K562 (cell line): Measurements from ENCODE around the gene ILF2. TPM values are rescaled to one million over a fixed set of nuclear protein-coding genes. Genes with fewer than 3 reads are reported as not detected.

Source experiments
- CHD4 ChIP-seq: fragments of 200-600 bp; sonication (generic); IDR thresholded peaks from 3 replicates; pipeline ENCODE4 v1.6.1; 2012; ENCODE audit warnings: low read depth, mild to moderate bottlenecking, mixed read lengths, low read length, inconsistent platforms; ENCODE audit not compliant: insufficient read depth, insufficient replicate concordance, poor library complexity, severe bottlenecking
- CREM ChIP-seq: IDR thresholded peaks from 2 replicates; pipeline ENCODE4 v1.6.1; 2014; ENCODE audit warnings: antibody characterized with exemption, low read depth
- EGR1 ChIP-seq: fragments of 450-650 bp; conservative IDR thresholded peaks from 2 replicates; pipeline ENCODE4 v1.6.1; 2017; ENCODE audit warnings: mild to moderate bottlenecking
- GATAD2A ChIP-seq: fragments of 450-650 bp; IDR thresholded peaks from 2 replicates; pipeline ENCODE4 v1.6.1; 2017
- GTF2A2 ChIP-seq: IDR thresholded peaks from 2 replicates; pipeline ENCODE4 v1.6.1; 2016; ENCODE audit warnings: mild to moderate bottlenecking, missing genetic modification characterization, missing compliant biosample characterization
- HNRNPL ChIP-seq: fragments of 200-400 bp; formaldehyde crosslinking; IDR thresholded peaks from 2 replicates; pipeline ENCODE4 v1.6.1; 2017; ENCODE audit warnings: low read depth, mild to moderate bottlenecking, low read length
- KDM5B ChIP-seq: fragments of 200-600 bp; sonication (generic); IDR thresholded peaks from 2 replicates; pipeline ENCODE4 v1.6.1; 2012; ENCODE audit warnings: low read depth, mild to moderate bottlenecking, moderate library complexity, low read length, control low read depth, inconsistent platforms; ENCODE audit not compliant: insufficient replicate concordance
- MAZ ChIP-seq, 2 experiments: fragments of 450-650 bp in 1 of 2; sonication (generic) in 1 of 2; formaldehyde crosslinking; IDR thresholded peaks in 1 of 2; conservative IDR thresholded peaks in 1 of 2; 2 replicates each; pipeline versions ENCODE4 v1.4.0 to v1.5.0; 2020; ENCODE audit warnings: mild to moderate bottlenecking in 1 of 2, missing genetic modification reagents in 1 of 2
- MCM3 ChIP-seq: fragments of 450-650 bp; IDR thresholded peaks from 2 replicates; pipeline ENCODE4 v1.6.1; 2016
- MTA3 ChIP-seq: fragments of 450-650 bp; formaldehyde crosslinking; IDR thresholded peaks from 2 replicates; pipeline ENCODE4 v1.6.1; 2017; ENCODE audit warnings: mild to moderate bottlenecking, borderline replicate concordance
- POLR2A ChIP-seq: fragments of 450-650 bp; conservative IDR thresholded peaks from 2 replicates; pipeline ENCODE4 v1.6.1; 2016
- POLR2AphosphoS5 ChIP-seq: IDR thresholded peaks from 2 replicates; pipeline ENCODE4 v1.6.1; 2011; ENCODE audit warnings: mild to moderate bottlenecking, low read depth, low read length, moderate library complexity; ENCODE audit not compliant: control insufficient read depth, insufficient read depth
- RBFOX2 ChIP-seq: fragments of 200-400 bp; formaldehyde crosslinking; IDR thresholded peaks from 2 replicates; pipeline ENCODE4 v1.6.1; 2017; ENCODE audit warnings: low read depth, mild to moderate bottlenecking, low read length, moderate library complexity
- RCOR1 ChIP-seq, 2 experiments: IDR thresholded peaks; 2 replicates each; pipeline ENCODE4 v1.6.1; 2012; ENCODE audit warnings: low read depth in 2 of 2, low read length in 2 of 2, borderline replicate concordance in 1 of 2, improper control_type of control experiment in 1 of 2
- SAP30 ChIP-seq: fragments of 200-600 bp; sonication (generic); IDR thresholded peaks from 2 replicates; pipeline ENCODE4 v1.6.1; 2012; ENCODE audit warnings: borderline replicate concordance, low read depth, mild to moderate bottlenecking, moderate library complexity, low read length, control low read depth, inconsistent platforms; ENCODE audit not compliant: insufficient read depth, poor library complexity, severe bottlenecking
- SIN3B ChIP-seq: fragments of 450-650 bp; IDR thresholded peaks from 2 replicates; pipeline ENCODE4 v1.6.1; 2017; ENCODE audit warnings: low read depth, mild to moderate bottlenecking, moderate library complexity
- SOX6 ChIP-seq: fragments of 450-650 bp; IDR thresholded peaks from 2 replicates; pipeline ENCODE4 v1.6.1; 2014; ENCODE audit warnings: mild to moderate bottlenecking
- THRAP3 ChIP-seq: fragments of 450-650 bp; IDR thresholded peaks from 2 replicates; pipeline ENCODE4 v1.6.1; 2016; ENCODE audit warnings: mild to moderate bottlenecking, inconsistent platforms, borderline replicate concordance
- ZBTB7A ChIP-seq: IDR thresholded peaks from 2 replicates; pipeline ENCODE4 v1.6.1; 2011; ENCODE audit warnings: low read depth, mild to moderate bottlenecking, low read length, moderate library complexity, borderline replicate concordance; ENCODE audit not compliant: control insufficient read depth
- ZNF274 ChIP-seq: IDR thresholded peaks from 2 replicates; pipeline ENCODE4 v1.6.1; 2011; ENCODE audit warnings: low read depth, mild to moderate bottlenecking, low read length, moderate library complexity, borderline replicate concordance
- ZNF316 ChIP-seq: fragments of 450-650 bp; IDR thresholded peaks from 2 replicates; pipeline ENCODE4 v1.6.1; 2016
- polyA plus RNA-seq, 8 experiments: library from polyadenylated mRNA; depleted of rRNA in 4 of 8; stranded (reverse) in 5 of 8; unstranded in 3 of 8; fragments of >200 nt; fragmentation: Nextera tagmentation in 2 of 8; fragmentation: Illumina TruSeq in 1 of 8; extraction: Ambion mirVana in 2 of 8; extraction: Trizol in 1 of 8; gene quantifications; 2 replicates each; pipeline versions ENCODE4 v1.2.1 to v1.2.3, GENCODE V29; 2011 to 2014; ENCODE audit warnings: inconsistent platforms in 1 of 8, missing spikeins in 1 of 8
- total RNA-seq, 7 experiments: library from RNA; depleted of rRNA in 6 of 7; stranded (reverse); fragments of >200 nt in 6 of 7; fragmentation: Illumina TruSeq in 2 of 7; extraction: Trizol in 2 of 7; gene quantifications; 2 replicates each; pipeline versions ENCODE4 v1.2.1 to v1.2.3, GENCODE V29; 2011 to 2021; ENCODE audit warnings: low replicate concordance in 1 of 7
- TF ChIP-seq, protein P1 (sequence below): fragments of 150-350 bp; conservative IDR thresholded peaks from 2 replicates; pipeline ENCODE4 v1.6.1; 2014; ENCODE audit warnings: low read length
- TF ChIP-seq, protein P2 (sequence below): fragments of 200-800 bp; sonication (Bioruptor generic); IDR thresholded peaks from 2 replicates; pipeline ENCODE4 v1.6.1; 2017; ENCODE audit warnings: missing genetic modification characterization, missing compliant biosample characterization

The ILF2 gene
- total and polyA plus RNA-seq, 9 of the 15 experiments (the other 6 are each of a cell fraction or from before 2014, with no cell fraction given): 282 to 726 (median 474) TPM

DNA sequence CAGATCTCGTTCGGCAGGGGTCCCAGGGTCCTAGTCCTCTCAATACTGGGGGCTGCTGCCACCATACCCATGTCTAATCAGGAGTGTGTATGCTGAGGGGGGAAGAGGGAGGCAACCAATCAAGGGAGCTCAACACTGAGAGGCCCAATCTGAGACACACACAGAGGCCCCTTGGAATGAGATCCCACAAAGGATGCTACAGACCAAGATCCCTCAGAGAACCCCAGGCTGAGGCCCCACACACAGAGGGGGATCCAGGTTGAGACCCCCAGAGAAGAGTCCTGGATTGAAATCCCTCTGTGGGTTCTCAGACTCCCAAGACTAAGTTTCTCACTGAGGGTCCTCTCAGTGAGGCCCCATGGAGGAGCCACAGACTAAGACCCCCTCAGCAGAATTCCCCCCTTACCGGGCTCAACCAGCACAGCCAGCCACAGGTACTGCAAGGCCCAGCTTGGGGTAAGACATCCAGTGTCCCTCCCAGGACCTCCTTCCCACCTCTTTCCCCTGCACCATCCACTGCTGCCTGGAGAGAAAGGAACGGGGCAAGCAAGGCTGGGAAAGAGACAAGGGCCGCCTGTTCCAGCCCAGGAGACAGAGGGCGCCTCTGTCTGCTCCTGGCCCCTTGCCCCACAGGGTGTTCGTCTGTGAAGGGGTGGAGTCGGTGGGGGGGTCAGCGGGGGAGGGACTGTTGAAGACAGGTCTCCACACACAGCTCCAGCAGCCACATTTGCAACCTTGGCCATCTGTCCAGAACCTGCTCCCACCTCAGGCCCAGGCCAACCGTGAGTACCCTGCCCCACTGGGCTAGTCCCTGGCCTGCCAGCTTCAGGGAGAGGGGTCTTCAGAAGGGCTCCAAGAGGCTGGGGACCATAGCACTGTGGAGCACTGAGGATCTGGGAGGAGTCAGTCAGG, 42.8 kb downstream of the ILF2 start, which contains the start of gene S100A1 (continued):
- TF ChIP-seq POLR2AphosphoS5 (0 out of 2 replicates have a peak, but pooled peaks have one; percentile 28), RBFOX2 (0 out of 2 replicates have a peak, but pooled peaks have one; percentile 39), SIN3B (peak; percentile 37; the same call in 1 of the 2 replicates), SAP30 (no peak), SOX6 (no peak), CHD4 (peak; percentile 33), MAZ (CRISPR knock-in tag; conservative IDR thresholded peaks at IDR 0.05 in 1 of 2, IDR thresholded peaks at IDR 0.05 in 1 of 2) (peak in 1 of 2 experiments; percentile 59; a peak in 2 of 4 replicates), HNRNPL (no peak), MCM3 (no peak), POLR2A (0 out of 2 replicates have a peak, but pooled peaks have one; percentile 26), GTF2A2 (tag) (no peak), THRAP3 (no peak), EGR1 (0 out of 2 replicates have a peak, but pooled peaks have one; percentile 9), RCOR1 (IDR thresholded peaks at IDR 0.05; ENCODE audit: borderline replicate concordance in 1 of 2, low read depth in 2 of 2, low read length in 2 of 2) (peak in 1 of 2 experiments; percentile 58; a peak in 1 of 4 replicates), MTA3 (peak; percentile 43; the same call in 1 of the 2 replicates), KDM5B (peak; percentile 58), ZNF316 (no peak), ZBTB7A (peak; percentile 97), CREM (peak; percentile 27; the same call in 1 of the 2 replicates), ZNF274 (no peak), GATAD2A (0 out of 2 replicates have a peak, but pooled peaks have one; percentile 35)
- TF ChIP-seq, protein P1, sequence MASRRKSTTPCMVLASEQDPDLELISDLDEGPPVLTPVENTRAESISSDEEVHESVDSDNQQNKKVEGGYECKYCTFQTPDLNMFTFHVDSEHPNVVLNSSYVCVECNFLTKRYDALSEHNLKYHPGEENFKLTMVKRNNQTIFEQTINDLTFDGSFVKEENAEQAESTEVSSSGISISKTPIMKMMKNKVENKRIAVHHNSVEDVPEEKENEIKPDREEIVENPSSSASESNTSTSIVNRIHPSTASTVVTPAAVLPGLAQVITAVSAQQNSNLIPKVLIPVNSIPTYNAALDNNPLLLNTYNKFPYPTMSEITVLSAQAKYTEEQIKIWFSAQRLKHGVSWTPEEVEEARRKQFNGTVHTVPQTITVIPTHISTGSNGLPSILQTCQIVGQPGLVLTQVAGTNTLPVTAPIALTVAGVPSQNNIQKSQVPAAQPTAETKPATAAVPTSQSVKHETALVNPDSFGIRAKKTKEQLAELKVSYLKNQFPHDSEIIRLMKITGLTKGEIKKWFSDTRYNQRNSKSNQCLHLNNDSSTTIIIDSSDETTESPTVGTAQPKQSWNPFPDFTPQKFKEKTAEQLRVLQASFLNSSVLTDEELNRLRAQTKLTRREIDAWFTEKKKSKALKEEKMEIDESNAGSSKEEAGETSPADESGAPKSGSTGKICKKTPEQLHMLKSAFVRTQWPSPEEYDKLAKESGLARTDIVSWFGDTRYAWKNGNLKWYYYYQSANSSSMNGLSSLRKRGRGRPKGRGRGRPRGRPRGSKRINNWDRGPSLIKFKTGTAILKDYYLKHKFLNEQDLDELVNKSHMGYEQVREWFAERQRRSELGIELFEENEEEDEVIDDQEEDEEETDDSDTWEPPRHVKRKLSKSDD: 0 out of 2 replicates have a peak, but pooled peaks have one; percentile 59
- TF ChIP-seq, protein P2, sequence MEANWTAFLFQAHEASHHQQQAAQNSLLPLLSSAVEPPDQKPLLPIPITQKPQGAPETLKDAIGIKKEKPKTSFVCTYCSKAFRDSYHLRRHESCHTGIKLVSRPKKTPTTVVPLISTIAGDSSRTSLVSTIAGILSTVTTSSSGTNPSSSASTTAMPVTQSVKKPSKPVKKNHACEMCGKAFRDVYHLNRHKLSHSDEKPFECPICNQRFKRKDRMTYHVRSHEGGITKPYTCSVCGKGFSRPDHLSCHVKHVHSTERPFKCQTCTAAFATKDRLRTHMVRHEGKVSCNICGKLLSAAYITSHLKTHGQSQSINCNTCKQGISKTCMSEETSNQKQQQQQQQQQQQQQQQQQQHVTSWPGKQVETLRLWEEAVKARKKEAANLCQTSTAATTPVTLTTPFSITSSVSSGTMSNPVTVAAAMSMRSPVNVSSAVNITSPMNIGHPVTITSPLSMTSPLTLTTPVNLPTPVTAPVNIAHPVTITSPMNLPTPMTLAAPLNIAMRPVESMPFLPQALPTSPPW (CRISPR knock-in tag): peak; percentile 90
